Activated naive CD8-positive, alpha-beta T cell treated with anti-CD3 and anti-CD28 coated beads for 36 hours (primary cell): Measurements from ENCODE around the gene FILIP1. TPM values are rescaled to one million over a fixed set of nuclear protein-coding genes. Genes with fewer than 3 reads are reported as not detected.

Experiments
- DNase-seq: peaks from one replicate; pipeline ENCODE4 v3.0.0; 2021
- H3K27ac Mint-ChIP-seq: one replicate; pipeline ENCODE4 v1.8.0; 2022; ENCODE audit warnings: mild to moderate bottlenecking, moderate library complexity, mixed read lengths
- H3K27me3 Mint-ChIP-seq: one replicate; pipeline ENCODE4 v1.8.0; 2022; ENCODE audit warnings: mild to moderate bottlenecking, mixed read lengths
- H3K36me3 Mint-ChIP-seq: one replicate; pipeline ENCODE4 v1.8.0; 2021; ENCODE audit warnings: mild to moderate bottlenecking, mixed read lengths
- H3K4me1 Mint-ChIP-seq: one replicate; pipeline ENCODE4 v1.8.0; 2021; ENCODE audit warnings: mixed read lengths
- H3K4me3 Mint-ChIP-seq: one replicate; pipeline ENCODE4 v1.8.0; 2022; ENCODE audit warnings: mild to moderate bottlenecking, moderate library complexity, mixed read lengths
- H3K9me3 Mint-ChIP-seq: one replicate; pipeline ENCODE4 v1.8.0; 2022; ENCODE audit warnings: mixed read lengths
- total RNA-seq, 2 experiments: library from RNA; stranded (reverse); gene quantifications; one replicate each; pipeline ENCODE4 v1.2.3, GENCODE V29; 2021

FILIP1 gene
- total RNA-seq, 2 experiments from 2014 or later, result not detected

DNA sequence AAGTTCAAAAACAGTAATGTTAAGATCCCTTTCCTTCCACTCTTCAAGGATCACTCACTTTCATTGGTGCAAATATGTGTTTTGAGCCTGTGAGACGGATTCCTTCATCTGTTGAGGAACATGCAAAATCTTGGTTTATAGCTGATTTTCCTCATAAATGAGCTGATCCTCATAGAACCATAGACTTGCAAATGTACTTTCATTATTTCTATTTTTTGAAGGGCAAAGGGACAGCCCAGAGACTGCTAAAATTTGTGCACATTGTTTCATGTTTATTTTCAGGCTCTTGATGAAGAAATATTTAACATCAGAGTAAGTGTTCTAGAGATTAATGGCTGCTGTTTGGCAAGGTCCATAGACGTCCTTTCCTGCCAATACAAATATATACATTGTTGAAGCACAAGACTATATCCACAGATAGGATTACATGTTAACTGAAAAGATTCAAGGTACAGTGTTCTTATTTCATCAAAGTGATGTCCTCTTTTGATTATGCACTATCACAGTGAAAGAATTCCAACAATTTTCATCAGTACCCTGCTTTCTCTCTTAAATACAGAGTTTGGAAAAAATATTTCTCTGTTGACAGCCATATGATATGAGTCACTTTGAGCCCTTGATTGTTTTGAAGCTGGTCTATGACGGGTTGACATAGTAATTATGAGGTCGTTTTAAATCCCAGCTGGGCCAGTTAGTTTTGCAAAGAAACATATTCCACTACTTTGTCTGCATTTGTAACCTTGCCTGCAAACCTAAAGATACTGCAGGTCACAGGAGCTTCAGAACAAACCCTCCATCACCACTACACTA, 95.7 kb downstream of the FILIP1 start:
- Mint-ChIP-seq H3K27me3 (peaks cover 16% of the 10 kb centered on the region), H3K27ac (no peak overlapping the region)
- DNase-seq, result no peak

DNA sequence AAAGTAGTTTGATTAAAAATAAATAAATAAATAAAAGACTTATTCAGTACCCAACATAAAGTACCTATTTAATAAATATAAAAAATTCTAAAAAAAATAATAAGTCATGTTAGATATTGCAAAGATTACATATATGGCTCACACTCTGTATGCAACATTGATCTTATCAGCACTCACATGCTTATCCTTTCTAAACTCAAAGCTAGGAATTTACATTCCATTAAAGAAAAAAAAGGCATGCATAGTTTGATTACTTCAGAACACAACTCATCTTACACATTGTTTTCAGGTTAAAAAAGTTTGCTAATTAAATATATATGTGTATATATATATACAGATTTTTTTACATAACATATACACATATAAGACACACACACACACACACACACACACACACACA, 96.4 kb downstream of the FILIP1 start:
- peaks cover 15% of the 10 kb centered on the region for H3K27me3 Mint-ChIP-seq
- no peak overlapping the region for H3K27ac Mint-ChIP-seq
- H3K4me1 Mint-ChIP-seq, result no peaks in the 10 kb centered on the region
- no peaks in the 10 kb centered on the region for H3K9me3 Mint-ChIP-seq
- DNase-seq, result no peak
- no peaks in the 10 kb centered on the region for H3K36me3 Mint-ChIP-seq
- H3K4me3 Mint-ChIP-seq, result no peak overlapping the region

More for the DNA sequence above, 95.7 kb downstream of the FILIP1 start:
- Mint-ChIP-seq H3K36me3 (no peaks in the 10 kb centered on the region), H3K9me3 (no peaks in the 10 kb centered on the region), H3K4me1 (no peaks in the 10 kb centered on the region), H3K4me3 (no peak overlapping the region)

DNA sequence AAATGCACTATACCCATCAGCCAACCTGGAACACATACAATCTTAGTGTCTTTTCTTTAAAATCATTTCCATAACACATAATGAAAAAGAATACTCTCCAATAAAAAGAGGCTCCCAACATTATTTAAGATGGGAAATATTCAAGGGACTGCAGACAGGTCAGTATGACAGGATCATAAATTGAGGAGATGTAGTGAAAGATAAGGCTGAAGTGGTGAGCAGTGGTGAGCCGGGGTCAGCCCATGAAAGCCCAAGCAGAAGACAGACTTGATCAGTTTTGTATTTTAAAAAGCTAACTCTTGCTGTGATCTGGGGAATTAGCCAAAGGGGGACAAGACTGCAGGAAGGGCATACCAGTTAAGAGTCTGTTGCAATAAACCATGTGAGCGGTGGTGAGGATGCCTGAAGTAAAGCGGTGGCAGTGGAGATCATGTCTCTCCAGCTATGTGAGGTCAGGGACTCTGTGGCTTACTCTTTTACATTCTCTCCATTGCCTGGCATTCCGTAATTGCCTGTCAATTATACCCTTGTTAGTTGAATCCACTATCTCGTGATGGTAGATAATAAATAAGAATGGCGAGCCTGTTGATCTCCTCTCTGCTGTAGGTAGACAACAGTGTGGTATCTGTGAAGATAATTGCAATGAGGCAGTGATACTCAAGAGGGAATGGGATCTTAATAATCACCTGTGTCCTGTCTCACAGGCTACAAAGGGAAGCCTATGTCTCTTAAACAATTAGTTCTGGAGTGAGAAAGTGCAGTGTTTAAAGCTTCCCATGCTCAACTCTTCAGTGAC, 97.4 kb downstream of the FILIP1 start:
- Mint-ChIP-seq H3K4me1 (no peaks in the 10 kb centered on the region), H3K27ac (no peak overlapping the region), H3K9me3 (no peaks in the 10 kb centered on the region), H3K27me3 (peaks cover 13% of the 10 kb centered on the region), H3K4me3 (no peak overlapping the region), H3K36me3 (no peaks in the 10 kb centered on the region)
- DNase-seq, result no peak

DNA sequence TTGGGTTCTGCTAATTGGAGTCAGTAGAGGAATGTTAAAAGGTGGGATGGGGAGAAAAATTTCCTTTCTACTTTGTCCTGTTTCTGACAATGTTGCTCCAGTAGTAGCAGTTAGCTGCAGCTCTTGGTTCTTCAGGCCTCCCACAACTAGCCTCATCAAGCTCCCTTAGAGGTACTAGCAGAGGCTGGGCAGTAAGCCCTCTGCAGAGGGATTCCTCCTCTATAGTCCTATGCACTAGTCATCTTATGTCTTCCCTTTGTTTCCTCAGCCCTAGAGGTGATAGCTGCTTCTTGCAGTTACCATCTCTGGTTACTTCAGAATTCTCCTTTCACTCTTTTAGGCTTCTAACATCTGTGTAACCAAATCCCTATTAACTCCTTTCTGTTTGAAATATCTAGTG, 99.8 kb downstream of the FILIP1 start:
- Mint-ChIP-seq H3K27me3 (peaks cover 12% of the 10 kb centered on the region), H3K9me3 (no peaks in the 10 kb centered on the region), H3K4me1 (no peaks in the 10 kb centered on the region), H3K36me3 (no peaks in the 10 kb centered on the region), H3K27ac (no peak overlapping the region), H3K4me3 (no peak overlapping the region)
- DNase-seq, result no peak

DNA sequence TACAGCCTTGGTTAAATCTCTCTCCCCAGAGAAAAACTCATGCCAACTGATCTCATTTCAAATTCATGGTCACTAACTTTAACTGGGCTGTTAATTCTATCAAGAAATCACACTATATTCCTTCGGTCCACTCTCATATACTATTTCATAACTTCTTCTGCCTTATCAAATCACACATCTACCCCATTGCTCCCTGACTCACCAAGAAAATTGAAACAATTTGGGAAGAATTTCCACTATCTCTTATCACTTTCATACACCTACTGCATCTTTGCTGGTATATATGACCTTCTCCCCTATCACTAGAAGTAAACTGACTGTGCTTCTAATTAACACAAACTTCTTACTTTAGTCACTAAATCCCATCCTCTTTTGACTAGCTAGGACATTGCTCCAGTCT, 102.3 kb downstream of the FILIP1 start:
- Mint-ChIP-seq H3K4me3 (no peak overlapping the region), H3K27me3 (peaks cover 21% of the 10 kb centered on the region), H3K4me1 (no peaks in the 10 kb centered on the region), H3K9me3 (no peaks in the 10 kb centered on the region), H3K36me3 (no peaks in the 10 kb centered on the region), H3K27ac (no peak overlapping the region)
- DNase-seq, result no peak

DNA sequence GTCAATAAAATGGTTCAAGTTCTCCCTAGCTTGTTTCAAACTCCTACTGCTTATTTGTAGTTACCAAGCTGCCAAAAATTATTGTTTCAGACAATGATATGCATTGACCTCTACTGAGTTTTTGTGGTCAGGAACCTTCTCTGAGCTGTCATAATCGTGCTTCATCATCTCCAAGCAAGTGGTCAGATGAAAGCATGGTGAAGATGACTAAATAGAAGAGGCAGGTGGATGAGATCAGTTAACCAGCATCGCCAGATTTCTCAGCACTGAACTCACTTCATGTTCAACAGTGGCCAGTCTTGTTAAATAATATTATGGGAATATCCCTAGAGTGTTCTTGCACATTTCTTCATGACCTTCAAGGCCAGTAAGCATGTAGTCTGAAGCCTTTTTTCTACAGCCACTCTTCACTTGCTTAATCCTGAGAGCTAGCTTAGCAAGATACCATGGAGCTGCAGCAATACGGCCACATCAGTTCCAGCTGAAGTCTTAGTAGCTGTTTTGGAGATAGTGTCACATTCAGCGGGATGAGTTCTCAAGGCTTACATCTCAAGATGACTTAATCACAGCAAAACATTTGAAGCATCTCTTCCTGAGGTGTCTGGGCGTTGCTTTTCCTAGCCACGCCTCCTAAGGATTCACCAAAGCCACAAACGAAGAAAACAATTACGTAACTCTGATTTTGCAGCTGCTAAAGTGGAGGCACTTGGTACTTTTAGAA, 107.4 kb downstream of the FILIP1 start:
- Mint-ChIP-seq H3K9me3 (no peaks in the 10 kb centered on the region), H3K36me3 (no peaks in the 10 kb centered on the region), H3K27me3 (peaks cover 20% of the 10 kb centered on the region), H3K27ac (no peak overlapping the region), H3K4me3 (no peak overlapping the region), H3K4me1 (no peaks in the 10 kb centered on the region)
- DNase-seq, result no peak

DNA sequence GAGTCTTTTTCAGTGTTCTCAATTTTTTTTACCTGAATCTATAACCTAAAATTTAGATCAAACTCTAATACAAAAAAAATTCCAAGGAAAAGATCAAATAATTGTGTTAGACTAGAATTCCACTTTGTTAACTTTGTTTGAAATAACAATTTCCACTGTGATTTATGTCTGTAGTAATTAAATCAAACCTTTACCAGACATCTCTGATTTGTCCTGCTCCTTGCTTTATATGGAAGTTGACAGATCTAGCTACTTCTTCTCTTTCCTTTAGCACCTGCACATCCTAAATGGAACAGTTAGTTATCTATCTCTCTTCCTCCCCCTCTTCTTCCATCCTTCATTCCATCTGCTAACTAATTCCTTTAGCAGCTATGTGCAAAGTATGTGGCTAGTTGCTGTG, 109.5 kb downstream of the FILIP1 start:
- no peak overlapping the region for H3K4me3 Mint-ChIP-seq
- H3K27me3 Mint-ChIP-seq, result peaks cover 20% of the 10 kb centered on the region
- H3K4me1 Mint-ChIP-seq, result no peaks in the 10 kb centered on the region
- no peak for DNase-seq
- H3K36me3 Mint-ChIP-seq, result no peaks in the 10 kb centered on the region
- no peak overlapping the region for H3K27ac Mint-ChIP-seq
- no peaks in the 10 kb centered on the region for H3K9me3 Mint-ChIP-seq

DNA sequence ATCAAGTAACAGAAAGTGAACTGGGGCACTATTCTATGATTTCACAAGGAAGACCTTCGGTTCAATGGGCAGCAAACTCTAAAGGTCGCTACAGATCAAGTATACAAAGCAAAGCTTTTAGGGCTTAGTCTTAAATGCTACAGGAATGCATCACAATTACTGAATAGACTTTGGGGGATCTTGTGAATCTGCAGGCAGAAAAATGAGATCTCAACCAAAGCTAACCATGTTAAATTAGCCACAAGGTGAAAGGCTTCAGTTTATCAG, 111.0 kb downstream of the FILIP1 start:
- Mint-ChIP-seq H3K36me3 (no peaks in the 10 kb centered on the region), H3K9me3 (no peaks in the 10 kb centered on the region), H3K27ac (no peak overlapping the region), H3K4me3 (no peak overlapping the region), H3K4me1 (no peaks in the 10 kb centered on the region), H3K27me3 (peaks cover 11% of the 10 kb centered on the region)
- DNase-seq, result no peak

DNA sequence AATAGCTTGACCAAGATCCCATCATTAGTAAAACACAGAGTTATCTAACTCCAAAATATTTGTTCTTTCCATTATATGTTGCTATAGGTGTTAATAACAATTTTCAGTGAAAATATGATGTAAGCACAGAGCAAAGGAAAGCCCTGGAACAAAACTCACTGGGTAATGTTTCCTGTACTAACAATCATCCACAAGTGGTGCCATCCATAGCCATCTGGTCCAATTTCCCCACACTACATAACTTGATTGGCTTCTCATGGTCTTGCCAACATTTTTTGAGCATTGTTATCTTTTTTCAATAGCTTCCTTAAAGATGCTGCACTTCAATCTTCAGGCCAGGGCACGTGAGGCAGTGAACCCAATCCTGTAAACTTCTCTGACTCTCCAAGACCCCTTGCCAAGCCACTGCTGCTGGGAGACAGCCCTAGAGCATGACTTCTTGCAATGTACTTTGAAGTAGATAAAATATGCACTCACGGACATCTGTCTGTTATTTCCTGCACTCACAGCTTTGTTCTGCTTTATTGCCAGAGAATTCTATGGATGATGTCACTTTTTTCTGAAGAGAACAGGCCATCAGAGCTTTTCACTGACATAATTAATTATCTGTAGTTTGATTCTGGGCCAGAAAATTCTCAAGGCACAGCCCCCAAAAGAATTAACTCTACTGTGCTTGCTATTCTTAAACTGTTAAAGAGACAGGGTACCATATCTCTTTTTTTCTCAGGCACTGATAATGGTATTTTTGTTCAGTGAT, 111.5 kb downstream of the FILIP1 start:
- DNase-seq, result no peak
- Mint-ChIP-seq H3K27ac (no peak overlapping the region), H3K9me3 (no peaks in the 10 kb centered on the region), H3K27me3 (peaks cover 8% of the 10 kb centered on the region), H3K36me3 (no peaks in the 10 kb centered on the region), H3K4me3 (no peak overlapping the region), H3K4me1 (no peaks in the 10 kb centered on the region)

DNA sequence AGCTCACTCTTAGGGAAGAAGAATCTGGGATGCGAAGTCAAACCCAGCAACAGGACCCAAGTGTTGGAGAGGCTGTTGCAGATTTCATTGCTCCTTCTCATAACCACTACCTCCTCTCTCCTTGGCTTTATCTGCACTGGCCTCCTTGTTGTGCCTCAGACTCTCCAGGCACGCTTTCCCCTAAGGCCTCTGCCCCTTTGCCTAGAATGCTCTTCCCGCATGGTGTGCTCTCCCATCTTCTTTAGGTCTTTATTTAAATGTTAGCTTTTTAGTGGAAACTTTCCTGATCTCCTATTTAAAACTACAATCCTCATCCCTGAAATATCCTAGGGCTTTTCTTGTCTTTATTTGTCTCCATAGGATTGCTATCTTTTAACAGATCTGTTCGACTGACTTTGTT, 114.1 kb downstream of the FILIP1 start:
- no peak for DNase-seq

DNA sequence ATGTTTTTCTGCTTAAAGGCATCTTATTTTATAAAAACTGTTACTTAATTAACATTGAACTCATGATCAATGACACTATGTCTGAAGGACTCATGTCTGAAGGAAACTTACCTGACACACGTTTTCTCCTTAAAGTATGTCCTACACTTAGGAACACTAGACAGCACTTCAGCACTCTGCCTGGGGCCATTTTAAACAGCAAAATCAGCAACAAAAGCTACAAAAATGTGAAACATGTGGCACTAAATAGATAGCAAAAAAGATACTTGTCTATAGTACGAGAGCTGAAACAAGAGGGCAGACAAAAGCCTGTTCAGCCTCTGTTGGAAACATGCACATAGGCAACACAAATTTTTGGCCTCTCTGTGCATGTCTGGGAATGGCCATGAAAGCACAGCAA, 115.5 kb downstream of the FILIP1 start:
- Mint-ChIP-seq H3K27me3 (peaks cover 20% of the 10 kb centered on the region), H3K9me3 (no peaks in the 10 kb centered on the region), H3K4me1 (no peaks in the 10 kb centered on the region), H3K4me3 (no peak overlapping the region), H3K36me3 (no peaks in the 10 kb centered on the region), H3K27ac (no peak overlapping the region)
- DNase-seq, result no peak

More for the DNA sequence above, 114.1 kb downstream of the FILIP1 start:
- H3K4me3 Mint-ChIP-seq, result no peak overlapping the region
- no peaks in the 10 kb centered on the region for H3K36me3 Mint-ChIP-seq
- H3K4me1 Mint-ChIP-seq, result no peaks in the 10 kb centered on the region
- no peaks in the 10 kb centered on the region for H3K9me3 Mint-ChIP-seq
- no peak overlapping the region for H3K27ac Mint-ChIP-seq
- peaks cover 19% of the 10 kb centered on the region for H3K27me3 Mint-ChIP-seq

DNA sequence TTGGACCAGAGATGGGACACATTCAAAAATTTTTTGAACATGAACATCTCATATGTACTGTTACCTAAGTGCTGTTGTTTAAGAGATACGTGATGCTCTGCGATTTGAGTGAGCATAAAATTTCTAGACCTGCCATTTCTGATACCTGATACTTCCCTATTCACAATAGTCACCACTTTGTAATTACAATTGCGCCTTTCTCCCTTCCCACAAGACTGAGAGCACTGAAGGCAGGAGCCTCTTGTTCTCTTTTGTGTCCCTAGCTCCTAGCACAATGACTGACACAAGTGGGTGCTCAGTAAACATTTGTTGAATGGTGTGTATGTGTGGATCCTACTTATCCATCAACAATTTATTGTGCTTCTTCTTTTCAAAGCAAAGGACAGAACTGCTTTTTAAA, 116.2 kb downstream of the FILIP1 start:
- Mint-ChIP-seq H3K9me3 (peaks cover 4% of the 10 kb centered on the region), H3K36me3 (no peaks in the 10 kb centered on the region), H3K27me3 (peaks cover 25% of the 10 kb centered on the region), H3K4me1 (no peaks in the 10 kb centered on the region), H3K4me3 (no peak overlapping the region), H3K27ac (no peak overlapping the region)
- no peak for DNase-seq

DNA sequence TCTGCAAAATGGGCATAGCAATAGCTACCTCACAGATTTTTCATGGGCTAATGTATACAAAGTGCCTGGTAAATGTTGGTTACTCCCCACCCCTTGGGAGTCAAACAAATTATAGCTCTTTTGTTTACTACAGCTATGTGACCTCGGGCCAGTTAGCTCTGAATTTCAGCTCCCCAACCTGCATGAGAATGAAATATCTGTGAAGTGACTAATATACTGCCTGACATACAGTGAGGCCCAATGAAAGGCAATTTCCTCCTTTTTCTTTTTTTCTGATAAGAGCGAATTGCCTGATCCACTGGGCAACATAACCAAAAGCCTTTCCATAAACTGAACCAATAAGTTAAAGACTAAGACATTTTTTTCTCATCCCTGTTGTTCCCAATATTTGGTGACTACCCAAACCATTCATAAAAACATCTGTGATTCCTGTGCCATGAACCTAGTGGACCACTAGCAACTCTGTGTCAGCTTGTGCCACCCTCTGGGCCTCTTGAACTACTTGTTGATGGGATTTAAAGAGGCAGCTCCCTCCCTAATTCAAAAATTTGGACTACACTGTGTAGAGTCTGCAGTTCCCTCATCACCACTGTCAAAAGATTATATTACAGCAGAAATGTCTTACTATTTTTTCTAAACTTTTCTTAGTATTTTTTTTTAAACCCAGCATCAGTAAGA, 117.1 kb downstream of the FILIP1 start:
- no peak overlapping the region for H3K27ac Mint-ChIP-seq
- DNase-seq, result no peak
- peaks cover 5% of the 10 kb centered on the region for H3K9me3 Mint-ChIP-seq
- no peak overlapping the region for H3K4me3 Mint-ChIP-seq
- no peaks in the 10 kb centered on the region for H3K4me1 Mint-ChIP-seq
- H3K27me3 Mint-ChIP-seq, result peaks cover 23% of the 10 kb centered on the region
- H3K36me3 Mint-ChIP-seq, result no peaks in the 10 kb centered on the region

DNA sequence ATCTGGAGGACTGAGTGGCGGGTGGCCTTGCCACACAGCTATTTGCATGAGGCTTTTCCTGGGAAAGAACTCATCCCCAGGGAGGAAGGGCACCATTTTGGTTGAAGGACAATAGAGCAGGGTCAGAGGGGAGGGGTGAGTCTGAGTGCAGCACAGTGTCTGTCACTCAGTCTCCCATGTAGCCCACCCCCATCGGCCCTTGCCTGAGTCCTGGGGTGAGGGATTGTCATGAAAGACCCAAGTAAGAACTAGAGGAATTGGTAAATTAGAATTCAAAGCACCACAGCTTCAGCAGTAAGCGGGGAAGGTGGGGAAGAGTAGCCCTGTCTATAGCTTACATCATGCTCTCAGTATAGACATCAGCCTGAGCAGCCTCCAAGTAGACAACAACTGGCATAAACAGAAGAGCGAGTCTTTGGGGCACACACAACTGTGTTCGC, 118.6 kb downstream of the FILIP1 start:
- H3K36me3 Mint-ChIP-seq, result no peaks in the 10 kb centered on the region
- H3K27me3 Mint-ChIP-seq, result peaks cover 24% of the 10 kb centered on the region
- no peaks in the 10 kb centered on the region for H3K4me1 Mint-ChIP-seq
- no peak overlapping the region for H3K4me3 Mint-ChIP-seq
- H3K27ac Mint-ChIP-seq, result no peak overlapping the region
- H3K9me3 Mint-ChIP-seq, result peaks cover 5% of the 10 kb centered on the region
- DNase-seq, result no peak
